Cardiac fibroblast (primary cell): ENCODE data around the gene KIAA1755.
A peak's percentile ranks its signal among the peaks of the same experiment; 100 is the strongest.
"Not testable (repeated sequence)": the region's sequence is repeated elsewhere in the genome, so short reads cannot be mapped to it uniquely, and the experiment has no call there.

Source experiments
- DNase-seq, 2 donors: peaks; one replicate each; pipeline versions ENCODE4 v3.0.0 to v3.0.0-alpha.2; 2010; ENCODE audit warnings: low read depth in 2 of 2
- H3K4me3 ChIP-seq, 2 donors: replicated peaks in 1 of 2; 1 replicate in 1 of 2; 2 replicates in 1 of 2; pipeline ENCODE4 v1.5.1; 2011; ENCODE audit warnings: low read depth in 2 of 2, low read length in 2 of 2, mild to moderate bottlenecking in 2 of 2, moderate library complexity in 1 of 2
- CTCF ChIP-seq: IDR thresholded peaks from one replicate; pipeline ENCODE4 v1.5.1; 2011; ENCODE audit warnings: low read depth, mild to moderate bottlenecking, low read length, inconsistent platforms

KIAA1755 gene

GRCh38 chr20:38291966-38292365 lies 31.4 kb upstream of the KIAA1755 start:
- no peak for TF ChIP-seq CTCF
- no peak for DNase-seq
- no peak overlapping the region for H3K4me3 ChIP-seq

GRCh38 chr20:38290829-38291814 lies 30.6 kb upstream of the KIAA1755 start:
- peak overlapping the region in 1 of 2 donors; percentile 18 for H3K4me3 ChIP-seq
- peak; percentile 79 to 91 for DNase-seq
- peak; percentile 74 for TF ChIP-seq CTCF

- DNase-seq, result no peak
- TF ChIP-seq CTCF, result no peak
- no peak overlapping the region for H3K4me3 ChIP-seq
Measured at GRCh38 chr20:38286586-38287531, 26.3 kb upstream of the KIAA1755 start.

- no peak overlapping the region for H3K4me3 ChIP-seq
- TF ChIP-seq CTCF, result no peak
- no peak for DNase-seq
Measured at GRCh38 chr20:38284893-38285444, 24.4 kb upstream of the KIAA1755 start.

- DNase-seq, H3K4me3 ChIP-seq: not testable (repeated sequence)
Measured at GRCh38 chr20:38284066-38284650, 23.6 kb upstream of the KIAA1755 start.

GRCh38 chr20:38283236-38283635 lies 22.7 kb upstream of the KIAA1755 start:
- no peak for TF ChIP-seq CTCF
- H3K4me3 ChIP-seq, result no peak overlapping the region
- no peak for DNase-seq

- not testable (repeated sequence) for DNase-seq, H3K4me3 ChIP-seq
Measured at GRCh38 chr20:38281176-38281915, 20.8 kb upstream of the KIAA1755 start.
